Measurements from ENCODE around the gene NTN1.

NTN1 gene

DNA sequence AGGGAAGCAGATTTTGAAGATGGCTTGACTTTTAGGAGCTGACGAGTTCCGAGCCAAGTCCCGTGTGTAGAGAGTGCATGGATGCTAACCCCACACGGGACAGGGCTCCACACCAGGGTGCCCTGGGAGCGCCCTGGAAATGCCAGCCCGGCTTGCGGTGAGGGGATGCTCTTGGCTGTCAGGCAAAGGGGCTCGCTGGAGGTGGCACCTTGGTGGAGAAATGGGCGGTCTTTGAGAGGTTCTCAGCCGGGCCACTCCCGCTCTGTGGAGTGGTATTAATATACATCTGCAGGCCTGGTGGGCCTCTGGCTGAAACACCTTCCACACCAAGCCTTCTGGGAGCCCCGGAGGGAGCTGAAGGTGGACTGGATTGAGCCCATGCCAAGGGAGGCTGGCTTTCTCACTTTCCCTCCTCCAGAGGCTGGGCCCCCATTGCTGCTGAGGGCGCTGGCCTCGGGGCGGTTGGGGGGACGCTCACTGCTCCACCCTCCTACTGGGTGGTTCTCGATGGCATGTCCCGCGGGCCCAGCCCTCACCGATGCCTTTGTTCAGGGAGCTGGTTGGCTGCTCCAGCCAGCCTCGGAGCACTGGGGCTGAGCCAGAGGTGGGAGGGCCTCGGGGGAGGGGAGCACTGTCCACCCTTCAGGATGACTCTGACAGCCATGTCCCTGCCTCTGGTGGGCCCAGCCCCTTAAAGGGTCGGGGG, 210.3 kb downstream of the NTN1 start:
- TF ChIP-seq TCF7L2 (IDR thresholded peaks at IDR 0.05; ENCODE audit: borderline replicate concordance, low read depth, low read length) (no peak), ZNF747 (tag by site-specific recombination; IDR thresholded peaks at IDR 0.05) (no peak), ZNF138 (tag by site-specific recombination; IDR thresholded peaks at IDR 0.05; ENCODE audit: borderline replicate concordance) (no peak), ZNF692 (tag by site-specific recombination; IDR thresholded peaks at IDR 0.05) (0 out of 2 replicates have a peak, but pooled peaks have one; percentile 59), ZNF133 (tag by site-specific recombination; IDR thresholded peaks at IDR 0.05) (no peak)

DNA sequence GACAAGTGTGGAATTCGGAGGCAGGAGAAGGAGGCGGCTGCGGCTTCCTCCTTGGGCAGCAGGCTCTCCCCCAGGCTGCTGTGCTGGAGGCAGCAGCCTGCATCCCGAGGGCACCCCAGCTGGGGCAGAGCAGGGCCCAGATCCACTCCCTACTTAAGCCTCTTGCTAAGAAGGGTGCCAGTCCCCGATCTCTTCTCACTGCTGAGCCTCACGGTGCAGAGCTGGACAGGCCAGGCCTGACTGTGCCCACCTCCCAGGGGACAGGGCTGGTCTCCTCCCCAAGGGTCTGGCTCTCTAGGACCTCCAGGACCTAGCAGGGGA, 210.8 kb downstream of the NTN1 start:
- ChIA-PET POLR2A (interaction anchor here (0.6 kb wide), 1 partner anchor 68 kb away, joined by 4 read pairs; no protein-coding TSS in a partner anchor), CTCF (interaction anchor here (0.6 kb wide), 1 partner anchor 498 kb away, joined by 3 read pairs; no protein-coding TSS in a partner anchor)
- TF ChIP-seq ZFP69B (tag by site-specific recombination; IDR thresholded peaks at IDR 0.05) (peak; percentile 72; the same call in 1 of the 2 replicates), GLI2 (tag by site-specific recombination; IDR thresholded peaks at IDR 0.05; ENCODE audit: borderline replicate concordance, low read depth) (no peak), ZNF792 (tag by site-specific recombination; IDR thresholded peaks at IDR 0.05) (no peak), SCRT2 (tag by site-specific recombination; IDR thresholded peaks at IDR 0.05) (no peak), ZNF585B (tag by site-specific recombination; IDR thresholded peaks at IDR 0.05) (no peak)
- TF ChIP-seq, protein P1, sequence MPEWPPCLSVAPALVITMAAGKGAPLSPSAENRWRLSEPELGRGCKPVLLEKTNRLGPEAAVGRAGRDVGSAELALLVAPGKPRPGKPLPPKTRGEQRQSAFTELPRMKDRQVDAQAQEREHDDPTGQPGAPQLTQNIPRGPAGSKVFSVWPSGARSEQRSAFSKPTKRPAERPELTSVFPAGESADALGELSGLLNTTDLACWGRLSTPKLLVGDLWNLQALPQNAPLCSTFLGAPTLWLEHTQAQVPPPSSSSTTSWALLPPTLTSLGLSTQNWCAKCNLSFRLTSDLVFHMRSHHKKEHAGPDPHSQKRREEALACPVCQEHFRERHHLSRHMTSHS (tag by site-specific recombination; IDR thresholded peaks at IDR 0.05): no peak
- TF ChIP-seq, protein P2, sequence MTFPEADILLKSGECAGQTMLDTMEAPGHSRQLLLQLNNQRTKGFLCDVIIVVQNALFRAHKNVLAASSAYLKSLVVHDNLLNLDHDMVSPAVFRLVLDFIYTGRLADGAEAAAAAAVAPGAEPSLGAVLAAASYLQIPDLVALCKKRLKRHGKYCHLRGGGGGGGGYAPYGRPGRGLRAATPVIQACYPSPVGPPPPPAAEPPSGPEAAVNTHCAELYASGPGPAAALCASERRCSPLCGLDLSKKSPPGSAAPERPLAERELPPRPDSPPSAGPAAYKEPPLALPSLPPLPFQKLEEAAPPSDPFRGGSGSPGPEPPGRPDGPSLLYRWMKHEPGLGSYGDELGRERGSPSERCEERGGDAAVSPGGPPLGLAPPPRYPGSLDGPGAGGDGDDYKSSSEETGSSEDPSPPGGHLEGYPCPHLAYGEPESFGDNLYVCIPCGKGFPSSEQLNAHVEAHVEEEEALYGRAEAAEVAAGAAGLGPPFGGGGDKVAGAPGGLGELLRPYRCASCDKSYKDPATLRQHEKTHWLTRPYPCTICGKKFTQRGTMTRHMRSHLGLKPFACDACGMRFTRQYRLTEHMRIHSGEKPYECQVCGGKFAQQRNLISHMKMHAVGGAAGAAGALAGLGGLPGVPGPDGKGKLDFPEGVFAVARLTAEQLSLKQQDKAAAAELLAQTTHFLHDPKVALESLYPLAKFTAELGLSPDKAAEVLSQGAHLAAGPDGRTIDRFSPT (tag by site-specific recombination; IDR thresholded peaks at IDR 0.05): no peak
- Histone ChIP-seq H3K4me3 (ENCODE audit: low read depth, low read length) (no peak overlapping the region), H3K27ac (ENCODE audit: extremely low read depth, low read depth, low read length) (no peak overlapping the region), H3K9me3 (ENCODE audit: control insufficient read depth, insufficient read depth, low read depth, low read length) (no peaks in the 10 kb centered on the region), H3K4me1 (ENCODE audit: control insufficient read depth, insufficient read depth, low read length) (no peaks in the 10 kb centered on the region), H3K36me3 (ENCODE audit: control insufficient read depth in 2 of 2, insufficient read depth in 1 of 2, low read length in 2 of 2) (peaks cover 6 to 12% of the 10 kb centered on the region in 2 experiments; a peak in 2 of 3 replicates)

More for the DNA sequence above, 210.3 kb downstream of the NTN1 start:
- no peaks in the 10 kb centered on the region for H3K4me1 ChIP-seq (ENCODE audit: control insufficient read depth, insufficient read depth, low read length)
- peaks cover 8 to 16% of the 10 kb centered on the region in 2 experiments; a peak in 2 of 3 replicates for H3K36me3 ChIP-seq (ENCODE audit: control insufficient read depth in 2 of 2, insufficient read depth in 1 of 2, low read length in 2 of 2)
- no peak overlapping the region for H3K27ac ChIP-seq (ENCODE audit: extremely low read depth, low read depth, low read length)
- H3K9me3 ChIP-seq (ENCODE audit: control insufficient read depth, insufficient read depth, low read depth, low read length): no peaks in the 10 kb centered on the region
- no peak overlapping the region for H3K4me3 ChIP-seq (ENCODE audit: low read depth, low read length)
- CTCF ChIA-PET: interaction anchor here (0.5 to 1.1 kb wide), 3 partner anchors 13 to 498 kb away, joined by 3 to 5 read pairs (median 4); no protein-coding TSS in a partner anchor
- POLR2A ChIA-PET: interaction anchor here (0.6 kb wide), 1 partner anchor 69 kb away, joined by 4 read pairs; no protein-coding TSS in a partner anchor

- CTCF ChIA-PET: no interaction called here
- Histone ChIP-seq H3K9me3 (ENCODE audit: control insufficient read depth, insufficient read depth, low read depth, low read length) (no peaks in the 10 kb centered on the region), H3K4me1 (ENCODE audit: control insufficient read depth, insufficient read depth, low read length) (no peaks in the 10 kb centered on the region), H3K36me3 (ENCODE audit: control insufficient read depth in 2 of 2, insufficient read depth in 1 of 2, low read length in 2 of 2) (peaks cover 0 to 6% of the 10 kb centered on the region in 2 experiments; a peak in 2 of 3 replicates), H3K4me3 (ENCODE audit: low read depth, low read length) (no peak overlapping the region), H3K27ac (ENCODE audit: extremely low read depth, low read depth, low read length) (no peak overlapping the region)
- no peak for TF ChIP-seq FEZF1 (tag by site-specific recombination; IDR thresholded peaks at IDR 0.05)
- no peak for TF ChIP-seq ZBTB11 (tag by site-specific recombination; conservative IDR thresholded peaks at IDR 0.05; ENCODE audit: low read depth)
- TF ChIP-seq ZIC2 (tag by site-specific recombination; IDR thresholded peaks at IDR 0.05): peak; percentile 73
- peak; percentile 87 for TF ChIP-seq GLIS1 (tag by site-specific recombination; IDR thresholded peaks at IDR 0.05)
- POLR2A ChIA-PET: no interaction called here
Observed at GRCh38 chr17:9232591-9233270, 211.4 kb downstream of the NTN1 start.

Data from HEK293 (cell line).